Esophagus squamous epithelium (tissue), 5 donors: ENCODE data around the gene CR1L. TPM values are rescaled to one million over a fixed set of nuclear protein-coding genes. Genes with fewer than 3 reads are reported as not detected.
"Not testable (repeated sequence)": the region's sequence is repeated elsewhere in the genome, so short reads cannot be mapped to it uniquely, and the experiment has no call there.

Source experiments
- DNase-seq: peaks from one replicate; lab custom pipeline; 2025; lab: John Stamatoyannopoulos, UW
- H3K27ac ChIP-seq, 4 donors: fragments of 200-600 bp; sonication (generic); one replicate each; pipeline ENCODE4 v1.5.1; 2016 to 2019; ENCODE audit warnings: mild to moderate bottlenecking in 1 of 4
- H3K27me3 ChIP-seq, 4 donors: fragments of 200-600 bp; sonication (generic); 1 replicate in 3 of 4; 2 replicates in 1 of 4; pipeline versions ENCODE4 v1.5.1 to v1.6.0; 2017 to 2021; ENCODE audit warnings: antibody characterized with exemption in 1 of 4
- H3K36me3 ChIP-seq, 3 donors: fragments of 200-600 bp; sonication (generic); one replicate each; pipeline ENCODE4 v1.5.1; 2016 to 2019
- H3K4me1 ChIP-seq, 3 donors: fragments of 200-600 bp; sonication (generic); one replicate each; pipeline ENCODE4 v1.5.1; 2017 to 2019
- H3K4me3 ChIP-seq, 4 donors: fragments of 200-600 bp; sonication (generic); 1 replicate in 3 of 4; 2 replicates in 1 of 4; pipeline ENCODE4 v1.5.1; 2016 to 2019; ENCODE audit warnings: mild to moderate bottlenecking in 2 of 4, moderate library complexity in 1 of 4
- H3K9me3 ChIP-seq, 3 donors: fragments of 200-600 bp; sonication (generic); one replicate each; pipeline ENCODE4 v1.5.1; 2016 to 2019
- CTCF ChIP-seq, 6 experiments: fragments of 450-650 bp in 4 of 6; fragments of 200-600 bp in 2 of 6; sonication (generic) in 2 of 6; IDR thresholded peaks; one replicate each; pipeline ENCODE4 v1.5.1; 2016 to 2019; ENCODE audit warnings: antibody characterized with exemption in 6 of 6, mild to moderate bottlenecking in 4 of 6, moderate library complexity in 4 of 6
- POLR2A ChIP-seq, 4 donors: fragments of 450-650 bp; IDR thresholded peaks; one replicate each; pipeline ENCODE4 v1.6.1; 2017; ENCODE audit warnings: antibody characterized with exemption in 4 of 4, mild to moderate bottlenecking in 4 of 4, moderate library complexity in 3 of 4
- WGBS, 2 donors: methylation state at CpG; one replicate each; pipeline ENCODE4 v1.1.5; 2018; 5-methylcytosine and 5-hydroxymethylcytosine counted together
- intact Hi-C: fragments of 100-400 bp; cut with DNase I; formaldehyde crosslinking; loops from one replicate; pipeline ENCODE4 v1.15.0; 2022
- total RNA-seq, 4 donors: library from RNA; depleted of rRNA; stranded (reverse); fragments of >200 nt; gene quantifications; one replicate each; pipeline ENCODE4 v1.1.0, GENCODE V29; 2016
- donor health status: DM: yes; HTN: yes; CAD: no.

Gene CR1L
- total RNA-seq, 4 donors from 2014 or later, result not detected

- TF ChIP-seq POLR2A (IDR thresholded peaks at IDR 0.05) (no peak), CTCF (IDR thresholded peaks at IDR 0.05) (no peak)
Observed at GRCh38 chr1:207651583-207651982, 6.7 kb downstream of the CR1L start.

DNA sequence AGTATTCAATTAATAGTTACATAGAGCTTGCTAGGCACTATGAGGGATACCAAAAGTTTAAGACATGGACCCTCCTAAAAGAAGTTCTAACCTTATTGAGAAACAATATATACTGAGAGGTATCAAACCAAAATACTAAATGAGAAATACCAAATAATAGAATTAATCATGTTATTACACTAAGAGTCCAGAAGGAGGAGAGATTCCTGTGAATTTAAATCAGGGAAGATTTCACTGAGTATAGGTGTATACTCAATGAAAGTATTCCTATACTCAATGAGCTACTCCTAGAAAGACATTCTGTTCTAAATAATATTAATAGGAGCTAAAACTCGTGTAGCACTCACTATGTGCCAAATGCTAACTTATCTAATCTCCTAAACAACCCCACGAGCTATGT, 9.4 kb downstream of the CR1L start:
- H3K9me3 ChIP-seq, result no peaks in the 10 kb centered on the region
- no peak overlapping the region for H3K27ac ChIP-seq
- H3K36me3 ChIP-seq, result no peaks in the 10 kb centered on the region
- TF ChIP-seq POLR2A (IDR thresholded peaks at IDR 0.05), result no peak
- TF ChIP-seq CTCF (IDR thresholded peaks at IDR 0.05), result peak in 3 of 6 experiments; percentile 6 to 31 (median 16)
- peaks cover 0 to 10% (median 0%) of the 10 kb centered on the region in 4 donors for H3K27me3 ChIP-seq
- H3K4me1 ChIP-seq, result no peaks in the 10 kb centered on the region
- intact Hi-C loops, result no loop called here
- DNase-seq, result no peak
- no peak overlapping the region for H3K4me3 ChIP-seq
- 45 to 55% methylated on average over 2 of the region's 2 CpGs for WGBS, 2 donors

More at GRCh38 chr1:207651583-207651982, 6.7 kb downstream of the CR1L start:
- Histone ChIP-seq H3K4me3 (no peak overlapping the region), H3K27ac (no peak overlapping the region), H3K36me3 (no peaks in the 10 kb centered on the region), H3K27me3 (peaks cover 0 to 8% (median 0%) of the 10 kb centered on the region in 4 donors), H3K4me1 (no peaks in the 10 kb centered on the region), H3K9me3 (no peaks in the 10 kb centered on the region)
- WGBS, 2 donors, result 82 to 92% methylated on average over 1 of the region's 1 CpG
- intact Hi-C loops, result no loop called here
- no peak for DNase-seq

DNA sequence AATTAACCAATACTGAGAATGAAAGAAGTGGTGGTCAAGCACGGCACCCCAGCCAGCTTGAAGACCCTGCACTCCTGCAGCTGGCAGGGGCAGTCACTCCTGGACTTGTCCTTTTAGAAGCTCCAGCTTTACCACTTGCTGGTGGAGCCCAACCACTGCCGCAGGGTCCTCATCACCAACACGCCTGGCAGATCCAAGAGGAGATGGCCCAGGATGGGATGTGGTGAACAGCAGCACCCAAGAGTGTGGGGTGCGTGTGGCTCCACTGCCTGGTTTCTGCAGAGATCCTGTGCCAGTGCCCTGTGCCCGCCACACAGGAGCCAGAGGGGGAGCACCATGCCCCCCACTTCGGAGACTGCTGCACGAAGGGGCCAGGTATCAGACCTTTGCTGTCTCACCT, 13.5 kb downstream of the CR1L start:
- Histone ChIP-seq H3K27me3 (peaks cover 0 to 13% (median 0%) of the 10 kb centered on the region in 4 donors), H3K4me1 (no peaks in the 10 kb centered on the region), H3K4me3 (no peak overlapping the region), H3K9me3 (peaks cover 0 to 5% (median 0%) of the 10 kb centered on the region in 3 donors), H3K27ac (no peak overlapping the region), H3K36me3 (no peaks in the 10 kb centered on the region)
- intact Hi-C loops, result no loop called here
- WGBS, 2 donors, result 82% methylated on average over 3 of the region's 7 CpGs; no CpG with 5 or more reads in 1 of the 2 donors
- TF ChIP-seq CTCF (IDR thresholded peaks at IDR 0.05) (no peak), POLR2A (IDR thresholded peaks at IDR 0.05) (no peak)
- DNase-seq, result no peak

DNA sequence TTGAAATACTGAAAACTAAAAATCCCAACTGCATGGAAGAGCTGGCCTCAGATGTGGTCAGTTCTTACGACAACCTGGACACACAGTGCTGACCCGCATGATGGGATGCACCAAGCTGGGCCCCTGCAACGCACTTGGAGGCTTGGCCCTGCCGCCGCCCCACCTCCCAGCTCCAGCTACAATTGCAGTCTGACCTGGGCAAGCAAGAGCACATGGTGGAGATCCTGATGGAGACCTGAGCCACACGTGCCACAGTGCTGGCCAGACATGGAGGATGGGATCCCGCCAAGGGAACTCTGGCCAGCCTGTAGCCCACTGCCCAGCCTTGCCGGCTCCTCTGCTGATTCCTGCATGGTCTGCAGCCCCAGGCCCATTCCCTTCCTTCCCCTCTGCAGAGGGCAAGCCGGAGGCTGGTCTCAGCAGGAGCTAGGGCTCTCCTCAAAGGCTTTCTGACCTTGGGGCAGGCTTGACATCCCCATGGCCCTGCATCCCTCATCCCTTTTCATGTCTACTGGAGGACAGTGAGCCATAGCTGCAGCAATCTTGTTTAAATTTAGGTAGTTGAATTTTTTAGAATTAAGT, 14.1 kb downstream of the CR1L start:
- Histone ChIP-seq H3K9me3 (peaks cover 0 to 5% (median 0%) of the 10 kb centered on the region in 3 donors), H3K27me3 (peaks cover 0 to 13% (median 0%) of the 10 kb centered on the region in 4 donors), H3K36me3 (no peaks in the 10 kb centered on the region), H3K4me3 (no peak overlapping the region), H3K27ac (no peak overlapping the region), H3K4me1 (no peaks in the 10 kb centered on the region)
- DNase-seq, result no peak
- intact Hi-C loops, result no loop called here
- WGBS, 2 donors, result 88% methylated on average over 6 to 9 of the region's 9 CpGs
- TF ChIP-seq CTCF (IDR thresholded peaks at IDR 0.05) (no peak), POLR2A (IDR thresholded peaks at IDR 0.05) (no peak)

DNA sequence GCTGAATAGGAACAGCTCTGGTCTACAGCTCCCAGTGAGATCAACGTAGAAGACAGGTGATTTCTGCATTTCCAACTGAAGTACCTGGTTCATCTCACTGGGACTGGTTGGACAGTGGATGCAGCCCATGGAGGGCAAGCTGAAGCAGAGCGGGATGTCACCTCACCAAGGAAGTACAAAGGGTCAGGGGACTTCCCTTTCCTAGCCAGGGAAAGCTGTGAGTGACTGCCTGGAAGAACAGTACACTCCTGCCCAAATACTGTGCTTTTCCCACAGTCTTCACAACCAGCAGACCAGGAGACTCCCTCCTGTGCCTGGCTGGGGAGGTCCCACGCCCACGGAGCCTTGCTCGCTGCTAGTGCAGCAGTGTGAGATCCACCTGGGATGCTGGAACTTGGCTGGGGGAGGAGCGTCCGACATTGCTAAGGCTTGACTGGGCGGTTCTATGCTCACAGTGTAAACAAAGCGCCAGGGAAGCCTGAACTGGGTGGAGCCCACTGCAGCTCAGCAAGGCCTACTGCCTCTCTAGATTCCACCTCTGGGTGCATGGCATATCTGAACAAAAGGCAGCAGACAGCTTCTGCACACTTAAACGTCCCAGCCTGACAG, 14.7 kb downstream of the CR1L start:
- intact Hi-C loops, result no loop called here
- WGBS, 2 donors, result 48 to 63% methylated on average over 2 to 4 of the region's 10 CpGs
- Histone ChIP-seq H3K4me3 (no peak overlapping the region), H3K27me3 (peaks cover 0 to 15% (median 0%) of the 10 kb centered on the region in 4 donors), H3K36me3 (no peaks in the 10 kb centered on the region), H3K27ac (no peak overlapping the region), H3K4me1 (no peaks in the 10 kb centered on the region), H3K9me3 (peaks cover 0 to 5% (median 0%) of the 10 kb centered on the region in 3 donors)
- no peak for DNase-seq
- no peak for TF ChIP-seq CTCF (IDR thresholded peaks at IDR 0.05)
- no peak for TF ChIP-seq POLR2A (IDR thresholded peaks at IDR 0.05)

DNA sequence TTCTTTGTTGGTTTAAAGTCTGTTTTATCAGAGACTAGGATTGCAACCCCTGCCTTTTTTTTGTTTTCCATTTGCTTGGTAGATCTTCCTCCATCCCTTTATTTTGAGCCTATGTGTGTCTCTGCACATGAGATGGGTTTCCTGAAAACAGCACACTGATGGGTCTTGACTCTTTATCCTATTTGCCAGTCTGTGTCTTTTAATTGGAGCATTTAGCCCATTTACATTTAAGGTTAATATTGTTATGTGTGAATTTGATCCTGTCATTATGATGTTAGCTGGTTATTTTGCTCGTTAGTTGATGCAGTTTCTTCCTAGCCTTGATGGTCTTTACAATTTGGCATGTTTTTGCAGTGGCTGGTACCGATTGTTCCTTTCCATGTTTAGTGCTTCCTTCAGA, 16.5 kb downstream of the CR1L start:
- H3K36me3 ChIP-seq, H3K4me1 ChIP-seq, DNase-seq, H3K4me3 ChIP-seq, H3K9me3 ChIP-seq, intact Hi-C loops, H3K27ac ChIP-seq: not testable (repeated sequence)
- peaks cover 0 to 32% (median 0%) of the 10 kb centered on the region in 4 donors for H3K27me3 ChIP-seq
- WGBS, 2 donors, result 100% methylated on average over 1 of the region's 2 CpGs; no CpG with 5 or more reads in 1 of the 2 donors
